Caco-2 (cell line): ENCODE results near the gene RNU5D-1. TPM values are rescaled to one million over a fixed set of nuclear protein-coding genes. Genes with fewer than 3 reads are reported as not detected.
"Not testable (repeated sequence)": the region's sequence is repeated elsewhere in the genome, so short reads cannot be mapped to it uniquely, and the experiment has no call there.

ENCODE experiments used
- BruUV-seq: library from RNA; stranded (reverse); fragments of 400-500 nt; replicated peaks from 2 replicates; lab custom pipeline; 2021; lab: Mats Ljungman, UMichigan
- CTCF ChIA-PET: fragments of 300-600 bp; sonication (Branson Sonifier 250); formaldehyde crosslinking; loops from one replicate; lab custom pipeline; 2022; ENCODE audit warnings: antibody characterized with exemption; lab: Charles Lee
- POLR2A ChIA-PET: fragments of 300-600 bp; sonication (Branson Sonifier 250); formaldehyde crosslinking; loops from one replicate; lab custom pipeline; 2022; ENCODE audit warnings: antibody characterized with exemption; lab: Charles Lee
- DNase-seq, 2 experiments: peaks; one replicate each; pipeline versions ENCODE4 v3.0.0 to v3.0.0-alpha.2; 2020 to 2022
- H3K27me3 ChIP-seq: replicated peaks from 2 replicates; pipeline ENCODE4 v1.6.0; 2011; ENCODE audit warnings: low read length; ENCODE audit not compliant: control insufficient read depth, insufficient read depth
- H3K36me3 ChIP-seq: 2 replicates; pipeline ENCODE4 v1.5.1; 2011; ENCODE audit warnings: low read length; ENCODE audit not compliant: control insufficient read depth, insufficient read depth
- H3K4me1 ChIP-seq: fragments of 250-450 bp; sonication (Bioruptor Pico); 2 replicates; pipeline ENCODE4 v1.5.1; 2020; ENCODE audit warnings: mild to moderate bottlenecking
- H3K4me3 ChIP-seq: 2 replicates; pipeline ENCODE4 v1.5.1; 2011; ENCODE audit warnings: low read depth, mild to moderate bottlenecking, control low read depth, low read length
- H3K9me3 ChIP-seq: fragments of 250-450 bp; sonication (Bioruptor Pico); 2 replicates; pipeline ENCODE4 v1.5.1; 2020; ENCODE audit warnings: mild to moderate bottlenecking, moderate library complexity
- H3K27ac Mint-ChIP-seq: one replicate; pipeline ENCODE4 v1.8.0; 2022; ENCODE audit warnings: mixed read lengths; ENCODE audit not compliant: unreplicated experiment
- H3K27me3 Mint-ChIP-seq: one replicate; pipeline ENCODE4 v1.8.0; 2022; ENCODE audit warnings: mixed read lengths; ENCODE audit not compliant: insufficient read depth, unreplicated experiment
- H3K36me3 Mint-ChIP-seq: one replicate; pipeline ENCODE4 v1.8.0; 2022; ENCODE audit warnings: mild to moderate bottlenecking, mixed read lengths; ENCODE audit not compliant: insufficient read depth, unreplicated experiment
- H3K4me1 Mint-ChIP-seq: one replicate; pipeline ENCODE4 v1.8.0; 2022; ENCODE audit warnings: low read depth, mixed read lengths; ENCODE audit not compliant: unreplicated experiment
- H3K4me3 Mint-ChIP-seq: one replicate; pipeline ENCODE4 v1.8.0; 2022; ENCODE audit warnings: mild to moderate bottlenecking, moderate library complexity, mixed read lengths; ENCODE audit not compliant: unreplicated experiment
- H3K9me3 Mint-ChIP-seq: one replicate; pipeline ENCODE4 v1.8.0; 2022; ENCODE audit warnings: mixed read lengths; ENCODE audit not compliant: unreplicated experiment
- CTCF ChIP-seq, 2 experiments: fragments of 200-600 bp in 1 of 2; IDR thresholded peaks; 1 replicate in 1 of 2; 2 replicates in 1 of 2; pipeline versions ENCODE4 v1.5.1 to v1.8.0; 2011 to 2022; ENCODE audit warnings: antibody characterized with exemption in 1 of 2, control low read depth in 1 of 2, inconsistent platforms in 1 of 2, low read depth in 1 of 2, low read length in 1 of 2, mild to moderate bottlenecking in 1 of 2, moderate library complexity in 1 of 2; ENCODE audit not compliant: insufficient read depth in 1 of 2, severe bottlenecking in 1 of 2, unreplicated experiment in 1 of 2
- intact Hi-C: fragments of 100-400 bp; cut with micrococcal nuclease; formaldehyde crosslinking; loops from one replicate; pipeline ENCODE4 v1.10.0; 2022; ENCODE audit not compliant: unreplicated experiment
- total RNA-seq: library from RNA; stranded (reverse); gene quantifications from 2 replicates; pipeline ENCODE4 v1.2.3, GENCODE V29; 2022

Gene RNU5D-1
- total RNA-seq, 1 experiment from 2014 or later, result 16.3 TPM

- no peaks in the 10 kb centered on the region for H3K27me3 ChIP-seq
- intact Hi-C loops, result loop anchor here (1.0 kb wide), 1 partner anchor 8 kb away; the partner anchor contains the start of gene RNU5D-1
- Mint-ChIP-seq H3K27me3 (no peaks in the 10 kb centered on the region), H3K4me1 (no peaks in the 10 kb centered on the region), H3K9me3 (peaks cover 9% of the 10 kb centered on the region), H3K4me3 (peak within 1 kb of the TSS; percentile 99), H3K36me3 (peaks cover 52% of the 10 kb centered on the region), H3K27ac (peak within 1 kb of the TSS; percentile 97)
- DNase-seq, result peak; percentile 95
- no peak for TF ChIP-seq CTCF (IDR thresholded peaks at IDR 0.05; ENCODE audit: insufficient read depth in 1 of 2, low read depth in 1 of 2, low read length in 1 of 2, severe bottlenecking in 1 of 2, unreplicated experiment in 1 of 2)
- POLR2A ChIA-PET, result interaction anchor here (0.9 to 1.3 kb wide), 2 partner anchors 9 kb away, joined by 3 to 12 read pairs; partner anchors contain the start of gene RNU5D-1
- BruUV-seq, result no TSS peak
- H3K36me3 ChIP-seq, result no peaks in the 10 kb centered on the region
- CTCF ChIA-PET, result no interaction called here
- H3K4me3 ChIP-seq, result peak within 1 kb of the TSS; percentile 65
- no peaks in the 10 kb centered on the region for H3K4me1 ChIP-seq
- no peaks in the 10 kb centered on the region for H3K9me3 ChIP-seq
These were observed 8.6 kb upstream of the RNU5D-1 start, which contains the start of gene KIF2C for GRCh38 chr1:44739307-44740178. TSS of gene KIF2C (plus strand) at chr1:44739837. CDS start at chr1:44739933, 96 bp downstream.

- intact Hi-C loops, result loop anchor here (1.0 kb wide), 1 partner anchor 8 kb away; the partner anchor contains the start of gene RNU5D-1
- peaks cover 46% of the 10 kb centered on the region for H3K36me3 Mint-ChIP-seq
These were observed 8.0 kb upstream of the RNU5D-1 start for GRCh38 chr1:44738953-44739306.

GRCh38 chr1:44735992-44736391, 5.0 kb upstream of the RNU5D-1 start:
- no peak for DNase-seq
- ChIA-PET CTCF (no interaction called here), POLR2A (interaction anchor here (0.6 kb wide), 1 partner anchor 15 kb away, joined by 7 read pairs; no protein-coding TSS in a partner anchor)
- Mint-ChIP-seq H3K27me3 (no peaks in the 10 kb centered on the region), H3K4me3 (no peak overlapping the region), H3K4me1 (no peaks in the 10 kb centered on the region), H3K36me3 (peaks cover 27% of the 10 kb centered on the region), H3K27ac (no peak overlapping the region), H3K9me3 (peaks cover 9% of the 10 kb centered on the region)
- TF ChIP-seq CTCF (IDR thresholded peaks at IDR 0.05; ENCODE audit: insufficient read depth in 1 of 2, low read depth in 1 of 2, low read length in 1 of 2, severe bottlenecking in 1 of 2, unreplicated experiment in 1 of 2), result no peak
- no peaks in the 10 kb centered on the region for H3K27me3 ChIP-seq
- H3K4me1 ChIP-seq, result no peaks in the 10 kb centered on the region
- no peaks in the 10 kb centered on the region for H3K36me3 ChIP-seq
- H3K4me3 ChIP-seq, result no peak overlapping the region
- intact Hi-C loops, result no loop called here
- no TSS peak for BruUV-seq
- no peaks in the 10 kb centered on the region for H3K9me3 ChIP-seq

More at GRCh38 chr1:44738953-44739306, 8.0 kb upstream of the RNU5D-1 start:
- CTCF ChIA-PET, H3K27me3 ChIP-seq, DNase-seq, H3K36me3 ChIP-seq, POLR2A ChIA-PET, H3K4me1 Mint-ChIP-seq, H3K4me1 ChIP-seq, H3K27me3 Mint-ChIP-seq, H3K9me3 Mint-ChIP-seq, H3K9me3 ChIP-seq: not testable (repeated sequence)
- Mint-ChIP-seq H3K27ac (peak overlapping the region; percentile 97), H3K4me3 (peak overlapping the region; percentile 99)
- H3K4me3 ChIP-seq, result peak overlapping the region; percentile 36
- TSS peak; percentile 99 for BruUV-seq
